GM18909 (cell line): ENCODE results near the gene FXR2.

ENCODE experiments used
- ATAC-seq: cut with Tn5 transposase; IDR thresholded peaks from one replicate; pipeline ENCODE4 v1.9.1; 2021; ENCODE audit warnings: mild to moderate bottlenecking; ENCODE audit not compliant: unreplicated experiment, poor library complexity

Gene FXR2

DNA sequence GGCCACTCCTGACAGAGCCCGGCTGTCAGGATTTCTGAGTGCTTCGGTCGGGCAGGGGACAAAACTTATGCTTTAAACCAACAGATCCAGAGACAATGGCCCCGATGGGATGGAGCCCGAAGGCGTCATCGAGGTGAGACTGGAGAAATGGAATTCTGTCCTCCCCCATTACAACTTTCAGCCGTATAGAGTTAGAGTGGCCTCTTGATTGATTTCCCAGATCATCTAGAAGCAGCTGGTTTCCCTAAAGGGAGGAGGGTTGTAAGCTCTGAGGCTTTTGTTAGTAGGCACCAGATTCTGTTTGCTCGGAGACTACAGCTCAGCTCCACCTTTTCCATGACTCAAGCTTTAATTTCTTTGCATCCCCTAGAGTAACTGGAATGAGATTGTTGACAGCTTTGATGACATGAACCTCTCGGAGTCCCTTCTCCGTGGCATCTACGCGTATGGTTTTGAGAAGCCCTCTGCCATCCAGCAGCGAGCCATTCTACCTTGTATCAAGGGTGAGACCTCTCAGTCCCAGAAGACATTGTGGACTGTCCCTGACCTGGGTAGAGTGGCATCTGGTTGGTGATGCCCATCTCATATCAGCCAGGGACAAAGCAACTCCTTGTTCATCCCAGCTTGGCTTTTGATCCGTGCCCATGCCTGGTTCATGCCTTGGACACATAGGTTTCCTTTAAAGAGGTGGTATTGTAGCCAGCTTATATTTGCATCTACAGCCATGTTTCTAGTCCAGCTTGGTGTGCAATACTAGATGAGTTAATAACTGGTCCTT is 40.3 kb downstream of the FXR2 start:
- no peak for ATAC-seq

DNA sequence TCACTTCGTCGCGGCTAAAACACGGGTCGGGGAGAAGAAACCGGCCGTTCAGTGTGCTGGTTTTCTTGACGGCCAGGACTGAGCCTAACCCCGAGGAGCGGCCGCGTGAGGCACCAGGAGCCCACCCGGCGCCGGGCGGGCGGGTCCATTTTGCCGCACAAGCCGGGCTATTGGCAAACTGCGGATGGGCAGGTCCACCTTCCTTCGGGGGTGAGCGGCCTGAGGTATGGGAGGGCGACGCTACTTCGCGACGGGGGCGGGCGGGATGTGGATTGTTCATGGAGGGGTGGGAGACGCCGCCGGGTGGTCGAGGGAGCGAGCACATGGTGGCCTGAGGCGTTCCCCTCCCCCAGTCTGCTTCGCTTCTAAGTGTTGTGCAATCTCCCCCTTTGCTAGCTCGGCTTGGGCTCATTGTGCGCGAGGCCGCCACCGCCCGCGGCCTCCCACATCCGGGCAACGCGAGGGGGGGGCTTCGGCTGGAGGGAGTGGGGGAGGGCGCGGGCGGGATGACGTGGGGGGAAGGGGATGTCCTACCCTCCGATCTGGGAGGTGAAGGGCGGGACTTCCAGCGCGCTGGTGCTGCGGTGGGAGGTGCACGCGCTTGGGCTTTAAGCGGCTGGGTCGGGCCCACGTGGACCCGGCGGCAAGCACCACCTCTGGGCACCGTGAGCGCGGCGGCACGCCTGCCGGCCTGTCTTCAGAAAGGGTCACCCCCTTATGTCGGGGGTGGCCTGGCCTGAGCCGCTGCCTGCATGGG is 41.2 kb downstream of the FXR2 start:
- ATAC-seq, result peak; percentile 20

DNA sequence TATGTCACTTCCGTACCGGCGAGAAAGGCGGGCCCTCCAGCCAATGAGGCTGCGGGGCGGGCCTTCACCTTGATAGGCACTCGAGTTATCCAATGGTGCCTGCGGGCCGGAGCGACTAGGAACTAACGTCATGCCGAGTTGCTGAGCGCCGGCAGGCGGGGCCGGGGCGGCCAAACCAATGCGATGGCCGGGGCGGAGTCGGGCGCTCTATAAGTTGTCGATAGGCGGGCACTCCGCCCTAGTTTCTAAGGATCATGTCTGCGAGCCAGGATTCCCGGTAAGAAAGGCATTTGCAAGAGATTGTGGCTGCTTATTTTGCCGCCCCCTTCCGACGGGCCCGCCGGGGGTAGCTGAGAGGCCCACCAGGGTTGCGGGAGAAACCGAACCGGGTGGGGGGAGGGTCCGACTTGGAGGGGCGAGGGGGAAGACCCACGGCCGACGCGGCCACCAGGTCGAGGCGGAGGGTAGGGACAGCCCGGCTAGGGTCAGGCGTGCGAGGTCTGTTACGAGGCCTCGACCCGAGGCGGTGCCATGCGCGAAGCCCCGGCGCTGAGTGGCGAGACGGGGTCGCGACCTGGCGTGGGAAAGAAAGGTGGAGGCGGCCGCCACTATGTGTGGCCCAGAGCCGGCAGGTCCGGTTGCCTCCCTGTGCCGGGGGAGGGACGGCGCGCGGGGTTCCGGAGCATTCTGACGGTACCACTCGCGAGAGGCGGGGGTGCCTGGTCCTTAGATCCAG is 41.9 kb downstream of the FXR2 start:
- peak; percentile 92 for ATAC-seq

DNA sequence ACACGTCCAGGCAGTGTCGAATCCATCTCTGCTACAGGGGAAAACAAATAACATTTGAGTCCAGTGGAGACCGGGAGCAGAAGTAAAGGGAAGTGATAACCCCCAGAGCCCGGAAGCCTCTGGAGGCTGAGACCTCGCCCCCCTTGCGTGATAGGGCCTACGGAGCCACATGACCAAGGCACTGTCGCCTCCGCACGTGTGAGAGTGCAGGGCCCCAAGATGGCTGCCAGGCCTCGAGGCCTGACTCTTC is 42.4 kb downstream of the FXR2 start:
- no peak for ATAC-seq

DNA sequence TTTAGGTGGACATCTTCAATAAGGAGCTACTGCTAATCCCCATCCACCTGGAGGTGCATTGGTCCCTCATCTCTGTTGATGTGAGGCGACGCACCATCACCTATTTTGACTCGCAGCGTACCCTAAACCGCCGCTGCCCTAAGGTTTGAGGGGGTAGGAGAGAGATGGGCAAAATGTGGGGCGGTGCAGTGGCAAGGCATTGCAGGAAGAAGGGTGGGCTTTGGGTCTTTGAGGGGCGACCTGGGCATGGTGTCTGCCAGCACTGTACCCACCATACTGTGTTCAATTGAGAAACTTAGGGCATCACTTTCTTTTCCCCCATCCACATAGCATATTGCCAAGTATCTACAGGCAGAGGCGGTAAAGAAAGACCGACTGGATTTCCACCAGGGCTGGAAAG is 44.3 kb downstream of the FXR2 start:
- no peak for ATAC-seq

DNA sequence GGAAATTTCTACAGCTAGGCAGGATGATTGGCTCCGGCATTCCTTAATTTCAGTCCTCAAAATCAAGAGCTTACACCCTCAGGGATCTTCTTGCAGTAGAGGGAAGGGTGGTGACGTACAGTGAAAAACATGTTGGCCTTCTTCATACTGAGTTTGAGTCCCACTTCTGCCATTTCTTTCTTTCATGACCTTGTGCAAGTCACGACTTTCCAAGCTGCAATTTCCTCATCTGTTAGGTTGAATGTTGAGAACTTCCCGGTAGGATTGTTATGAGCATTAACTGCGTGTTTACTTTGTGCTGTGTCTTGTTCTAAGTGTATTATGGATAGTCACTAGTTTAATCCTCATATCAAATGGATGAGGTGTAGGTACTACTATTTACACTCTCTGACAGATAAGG is 45.1 kb downstream of the FXR2 start:
- ATAC-seq, result no peak

DNA sequence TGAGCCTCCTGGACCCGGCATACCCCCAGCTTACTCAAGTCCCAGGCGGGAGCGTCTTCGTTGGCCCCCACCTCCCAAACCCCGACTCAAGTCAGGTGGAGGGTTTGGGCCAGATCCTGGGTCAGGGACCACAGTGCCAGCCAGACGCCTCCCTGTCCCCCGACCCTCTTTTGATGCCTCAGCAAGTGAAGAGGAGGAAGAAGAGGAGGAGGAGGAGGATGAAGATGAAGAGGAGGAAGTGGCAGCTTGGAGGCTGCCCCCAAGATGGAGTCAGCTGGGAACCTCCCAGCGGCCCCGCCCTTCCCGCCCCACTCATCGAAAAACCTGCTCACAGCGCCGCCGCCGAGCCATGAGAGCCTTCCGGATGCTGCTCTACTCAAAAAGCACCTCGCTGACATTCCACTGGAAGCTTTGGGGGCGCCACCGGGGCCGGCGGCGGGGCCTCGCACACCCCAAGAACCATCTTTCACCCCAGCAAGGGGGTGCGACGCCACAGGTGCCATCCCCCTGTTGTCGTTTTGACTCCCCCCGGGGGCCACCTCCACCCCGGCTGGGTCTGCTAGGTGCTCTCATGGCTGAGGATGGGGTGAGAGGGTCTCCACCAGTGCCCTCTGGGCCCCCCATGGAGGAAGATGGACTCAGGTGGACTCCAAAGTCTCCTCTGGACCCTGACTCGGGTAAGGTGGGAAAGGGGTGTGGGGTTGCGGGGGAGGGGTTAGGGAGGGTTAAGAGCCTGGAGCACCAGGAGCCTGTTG is 51.4 kb downstream of the FXR2 start:
- no peak for ATAC-seq

DNA sequence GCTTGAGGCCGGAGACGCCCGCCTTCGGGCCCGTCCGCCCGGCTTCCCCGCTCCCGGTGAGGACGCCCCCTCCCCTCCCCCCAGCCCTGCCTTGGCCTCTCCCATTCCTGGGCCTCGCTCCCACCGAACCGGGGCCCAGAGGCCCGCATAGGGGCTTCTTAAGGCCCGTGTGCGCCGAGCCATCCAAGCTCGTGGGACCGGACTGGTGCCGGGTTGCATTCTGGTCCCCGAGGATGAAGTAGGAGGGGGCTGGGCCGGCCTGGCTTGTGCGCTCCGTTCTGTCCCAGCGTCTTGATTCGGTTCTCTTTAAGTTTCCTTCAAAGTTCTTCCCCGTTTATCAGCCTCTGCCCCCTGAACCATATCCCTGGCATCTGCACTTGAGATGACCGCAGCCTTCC is 52.5 kb downstream of the FXR2 start:
- ATAC-seq, result peak; percentile 5

DNA sequence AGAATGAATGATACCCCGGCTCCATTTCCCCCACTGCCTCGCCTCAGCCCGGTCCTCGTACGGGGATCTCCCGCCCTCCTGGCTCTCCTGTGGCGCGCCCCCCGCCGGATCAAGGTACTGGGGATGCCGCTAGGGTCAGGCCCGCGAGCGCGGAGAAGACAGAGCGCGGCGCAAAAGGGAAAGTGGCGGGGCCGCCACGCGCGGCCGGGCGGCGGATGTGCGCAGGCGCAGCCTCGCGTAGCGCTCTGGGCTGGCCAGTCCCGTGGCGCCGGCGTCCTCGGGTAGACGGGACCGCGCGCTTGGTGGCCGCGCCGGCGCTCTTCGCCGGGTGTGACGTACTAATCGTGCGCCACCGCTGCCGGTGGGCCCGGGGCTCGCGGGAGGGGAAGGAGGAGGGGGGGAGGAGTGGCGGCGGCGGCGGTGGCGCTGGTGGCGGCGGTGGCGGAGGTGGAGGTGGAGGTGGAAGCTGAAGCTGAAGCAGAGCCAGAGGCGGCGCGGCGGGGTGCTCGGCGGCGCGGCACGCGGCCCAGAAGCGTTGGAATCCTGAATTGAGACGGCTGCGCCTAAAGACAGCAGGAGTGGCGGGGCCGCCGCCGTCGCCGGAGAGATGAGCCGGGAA is 53.0 kb downstream of the FXR2 start, which contains the start of gene SENP3:
TSS of gene SENP3 (plus strand) at position 331 of the 619 bp plus-strand sequence. CDS start 1,158 bp downstream, outside the sequence.
- ATAC-seq, result peak; percentile 66

DNA sequence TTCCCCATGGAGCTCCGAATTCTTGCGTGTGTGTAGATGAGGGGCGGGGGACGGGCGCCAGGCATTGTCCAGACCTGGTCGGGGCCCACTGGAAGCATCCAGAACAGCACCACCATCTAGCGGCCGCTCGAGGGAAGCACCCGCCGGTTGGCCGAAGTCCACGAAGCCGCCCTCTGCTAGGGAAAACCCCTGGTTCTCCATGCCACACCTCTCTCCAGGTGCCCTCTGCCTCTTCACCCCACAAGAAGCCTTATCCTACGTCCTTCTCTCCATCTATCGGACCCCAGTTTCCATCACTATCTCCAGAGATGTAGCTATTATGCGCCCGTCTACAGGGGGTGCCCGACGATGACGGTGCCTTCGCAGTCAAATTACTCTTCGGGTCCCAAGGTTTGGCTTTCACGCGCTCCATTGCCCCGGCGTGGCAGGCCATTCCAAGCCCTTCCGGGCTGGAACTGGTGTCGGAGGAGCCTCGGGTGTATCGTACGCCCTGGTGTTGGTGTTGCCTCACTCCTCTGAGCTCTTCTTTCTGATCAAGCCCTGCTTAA is 53.6 kb downstream of the FXR2 start:
- peak; percentile 58 for ATAC-seq

DNA sequence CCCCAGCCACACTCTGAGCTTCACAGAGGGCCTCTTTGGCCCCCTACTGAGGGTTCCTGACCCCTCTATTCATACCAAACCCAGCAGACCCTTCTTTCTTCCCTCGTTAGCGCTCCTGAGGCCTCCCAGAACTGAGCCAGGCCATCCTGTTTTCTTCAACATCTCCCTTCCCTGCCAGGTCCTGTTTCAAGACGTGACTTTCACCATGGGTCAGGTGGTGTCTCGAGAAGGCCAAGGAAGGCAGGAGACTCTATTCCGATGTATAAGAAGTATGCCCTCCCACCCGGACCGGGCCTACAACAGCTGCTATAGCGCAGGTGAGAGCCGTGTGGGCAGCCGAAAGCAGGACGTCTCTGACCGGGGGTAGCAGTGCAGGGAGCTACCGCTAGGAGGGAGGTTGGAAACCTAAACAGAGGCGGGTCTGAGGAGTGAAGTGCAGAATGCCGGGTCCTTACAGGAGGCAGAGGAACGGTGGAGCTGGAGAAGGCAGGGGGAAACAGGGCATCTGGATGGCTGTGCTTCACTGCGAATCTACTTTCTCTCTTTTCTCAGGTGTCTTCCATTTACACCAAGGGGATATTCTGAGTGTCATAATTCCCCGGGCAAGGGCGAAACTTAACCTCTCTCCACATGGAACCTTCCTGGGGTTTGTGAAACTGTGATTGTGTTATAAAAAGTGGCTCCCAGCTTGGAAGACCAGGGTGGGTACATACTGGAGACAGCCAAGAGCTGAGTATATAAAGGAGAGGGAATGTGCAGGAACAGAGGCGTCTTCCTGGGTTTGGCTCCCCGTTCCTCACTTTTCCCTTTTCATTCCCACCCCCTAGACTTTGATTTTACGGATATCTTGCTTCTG is 54.3 kb downstream of the FXR2 start:
- ATAC-seq, result no peak

DNA sequence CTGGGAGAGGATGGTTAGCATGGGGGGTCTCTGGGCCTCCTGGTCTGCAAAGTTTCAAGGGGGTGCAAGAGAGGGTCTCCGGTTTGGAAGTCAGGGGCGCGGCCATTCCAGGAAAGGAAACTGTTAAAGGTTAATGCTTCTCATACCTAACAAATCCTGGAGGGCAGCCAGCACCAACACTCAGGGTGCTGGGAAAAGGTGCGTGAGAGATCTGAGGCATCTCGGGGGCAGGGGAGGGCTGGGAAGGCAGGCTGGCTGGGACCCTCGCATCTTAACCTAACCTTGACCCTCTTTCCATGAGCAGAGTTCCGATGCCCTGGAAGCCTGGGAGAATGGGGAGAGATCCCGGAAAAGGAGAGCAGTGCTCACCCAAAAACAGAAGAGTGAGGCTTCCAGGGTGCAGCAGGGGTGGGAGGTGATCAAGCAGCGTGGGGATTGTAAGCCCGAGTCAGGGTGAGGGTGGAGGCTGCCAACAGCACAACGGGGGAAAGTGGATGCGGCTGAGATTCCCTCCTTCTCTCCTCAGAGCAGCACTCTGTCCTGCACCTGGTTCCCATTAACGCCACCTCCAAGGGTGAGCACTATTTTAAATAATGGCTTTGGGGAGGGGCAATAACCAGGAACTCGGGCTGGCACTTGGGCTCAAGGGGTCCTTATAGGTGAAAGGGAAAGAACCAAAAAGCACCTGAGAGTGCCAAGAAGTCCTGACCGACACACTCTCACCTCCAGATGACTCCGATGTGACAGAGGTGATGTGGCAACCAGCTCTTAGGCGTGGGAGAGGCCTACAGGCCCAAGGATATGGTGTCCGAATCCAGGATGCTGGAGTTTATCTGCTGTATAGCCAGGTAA is 55.2 kb downstream of the FXR2 start:
- ATAC-seq, result no peak

DNA sequence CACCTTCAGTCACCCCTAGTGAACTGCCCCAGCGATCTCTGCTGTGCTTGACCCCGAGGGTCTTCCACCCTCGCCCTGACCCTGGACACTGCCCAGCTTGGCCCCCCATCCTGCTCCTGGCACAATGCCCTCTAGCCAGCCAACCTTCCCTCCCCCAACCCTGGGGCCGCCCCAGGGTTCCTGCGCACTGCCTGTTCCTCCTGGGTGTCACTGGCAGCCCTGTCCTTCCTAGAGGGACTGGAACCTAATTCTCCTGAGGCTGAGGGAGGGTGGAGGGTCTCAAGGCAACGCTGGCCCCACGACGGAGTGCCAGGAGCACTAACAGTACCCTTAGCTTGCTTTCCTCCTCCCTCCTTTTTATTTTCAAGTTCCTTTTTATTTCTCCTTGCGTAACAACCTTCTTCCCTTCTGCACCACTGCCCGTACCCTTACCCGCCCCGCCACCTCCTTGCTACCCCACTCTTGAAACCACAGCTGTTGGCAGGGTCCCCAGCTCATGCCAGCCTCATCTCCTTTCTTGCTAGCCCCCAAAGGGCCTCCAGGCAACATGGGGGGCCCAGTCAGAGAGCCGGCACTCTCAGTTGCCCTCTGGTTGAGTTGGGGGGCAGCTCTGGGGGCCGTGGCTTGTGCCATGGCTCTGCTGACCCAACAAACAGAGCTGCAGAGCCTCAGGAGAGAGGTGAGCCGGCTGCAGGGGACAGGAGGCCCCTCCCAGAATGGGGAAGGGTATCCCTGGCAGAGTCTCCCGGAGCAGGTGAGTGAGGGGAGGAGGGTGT is 56.0 kb downstream of the FXR2 start, which contains the start of gene TNFSF13:
TSS of gene TNFSF13 (plus strand) at position 207 of the 776 bp plus-strand sequence. CDS start at position 497, 290 bp downstream.
- no peak for ATAC-seq

DNA sequence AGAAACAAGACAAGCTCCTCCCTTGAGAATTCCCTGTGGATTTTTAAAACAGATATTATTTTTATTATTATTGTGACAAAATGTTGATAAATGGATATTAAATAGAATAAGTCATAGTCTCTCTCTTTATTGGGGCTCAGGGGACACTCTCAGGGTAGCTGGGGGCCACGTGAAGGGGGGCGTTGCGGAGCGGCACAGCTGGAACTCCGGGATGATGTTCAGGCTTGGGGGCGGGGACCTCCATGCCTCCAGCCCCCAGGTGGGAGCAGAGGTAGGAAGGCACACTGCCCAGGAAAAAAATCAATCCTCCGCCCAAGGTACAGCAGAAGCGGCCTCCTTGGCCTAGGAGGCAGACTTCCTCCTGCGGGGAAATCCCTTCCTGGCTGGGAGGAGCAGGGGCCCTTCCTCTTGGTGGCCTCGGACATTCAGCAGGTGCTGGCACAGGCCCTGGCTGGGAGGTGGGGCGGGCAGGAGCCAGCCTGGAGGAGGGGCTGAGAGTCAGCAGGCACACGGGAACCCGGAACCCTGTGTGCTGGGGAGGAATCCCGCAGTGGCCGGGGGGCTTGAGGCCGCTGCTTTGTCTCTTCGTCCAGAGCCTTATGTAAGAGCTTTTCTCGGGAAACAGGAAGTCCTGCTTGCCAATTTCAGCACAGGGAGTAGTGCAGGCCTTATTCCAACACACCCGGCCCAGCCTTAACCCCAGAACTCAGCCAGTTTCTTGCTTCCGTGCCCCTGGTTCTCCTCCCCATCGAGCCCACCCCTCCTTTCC is 56.7 kb downstream of the FXR2 start:
- ATAC-seq, result no peak

DNA sequence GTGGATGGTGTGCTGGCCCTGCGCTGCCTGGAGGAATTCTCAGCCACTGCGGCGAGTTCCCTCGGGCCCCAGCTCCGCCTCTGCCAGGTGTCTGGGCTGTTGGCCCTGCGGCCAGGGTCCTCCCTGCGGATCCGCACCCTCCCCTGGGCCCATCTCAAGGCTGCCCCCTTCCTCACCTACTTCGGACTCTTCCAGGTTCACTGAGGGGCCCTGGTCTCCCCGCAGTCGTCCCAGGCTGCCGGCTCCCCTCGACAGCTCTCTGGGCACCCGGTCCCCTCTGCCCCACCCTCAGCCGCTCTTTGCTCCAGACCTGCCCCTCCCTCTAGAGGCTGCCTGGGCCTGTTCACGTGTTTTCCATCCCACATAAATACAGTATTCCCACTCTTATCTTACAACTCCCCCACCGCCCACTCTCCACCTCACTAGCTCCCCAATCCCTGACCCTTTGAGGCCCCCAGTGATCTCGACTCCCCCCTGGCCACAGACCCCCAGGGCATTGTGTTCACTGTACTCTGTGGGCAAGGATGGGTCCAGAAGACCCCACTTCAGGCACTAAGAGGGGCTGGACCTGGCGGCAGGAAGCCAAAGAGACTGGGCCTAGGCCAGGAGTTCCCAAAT is 57.4 kb downstream of the FXR2 start:
- no peak for ATAC-seq

DNA sequence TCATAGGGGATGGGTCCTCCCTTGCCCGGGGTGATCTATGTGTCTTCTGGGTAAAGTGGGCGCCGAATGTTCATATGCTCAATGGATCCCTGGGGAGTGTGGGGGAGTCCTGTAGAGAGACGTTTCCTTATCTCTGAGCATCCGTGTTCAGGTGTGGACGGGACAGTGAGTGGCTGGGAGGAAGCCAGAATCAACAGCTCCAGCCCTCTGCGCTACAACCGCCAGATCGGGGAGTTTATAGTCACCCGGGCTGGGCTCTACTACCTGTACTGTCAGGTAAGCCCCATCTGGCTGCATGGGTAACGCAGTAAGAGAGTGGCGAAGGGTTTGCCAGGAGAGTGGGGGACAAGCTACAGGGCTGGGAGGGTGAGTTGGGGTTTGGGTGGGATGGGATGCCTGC is 58.1 kb downstream of the FXR2 start:
- ATAC-seq, result no peak
